Common myeloid progenitor, CD34-positive (primary cell): Measurements from ENCODE around the gene MIA2.
"Not testable (repeated sequence)": the region's sequence is repeated elsewhere in the genome, so short reads cannot be mapped to it uniquely, and the experiment has no call there.

Experiments
- CTCF ChIA-PET: fragments of 350-600 bp; sonication (Branson Sonifier 250); formaldehyde crosslinking; loops from one replicate; lab custom pipeline; 2021; ENCODE audit warnings: antibody characterized with exemption; lab: Charles Lee
- POLR2A ChIA-PET: fragments of 350-600 bp; sonication (Branson Sonifier 250); formaldehyde crosslinking; loops from one replicate; lab custom pipeline; 2021; ENCODE audit warnings: antibody characterized with exemption; lab: Charles Lee
- DNase-seq, 3 donors: peaks; one replicate each; pipeline versions ENCODE4 v3.0.0 to v3.0.0-alpha.2; 2013
- H3K27ac ChIP-seq, 2 experiments: 1 replicate in 1 of 2; 2 replicates in 1 of 2; pipeline ENCODE4 v1.7.0; 2013; ENCODE audit warnings: inconsistent platforms in 2 of 2, low read length in 2 of 2, mild to moderate bottlenecking in 2 of 2, low read depth in 1 of 2, moderate library complexity in 1 of 2; ENCODE audit not compliant: severe bottlenecking in 2 of 2, insufficient read depth in 1 of 2, poor library complexity in 1 of 2
- H3K27me3 ChIP-seq, 5 experiments: replicated peaks in 2 of 5; 1 replicate in 3 of 5; 2 replicates in 2 of 5; pipeline versions ENCODE4 v1.6.1 to v1.7.0; 2013; ENCODE audit warnings: low read length in 4 of 5, mild to moderate bottlenecking in 2 of 5, moderate library complexity in 2 of 5, inconsistent platforms in 1 of 5; ENCODE audit not compliant: insufficient read depth in 5 of 5, control insufficient read depth in 4 of 5
- H3K36me3 ChIP-seq, 4 experiments: 1 replicate in 2 of 4; 2 replicates in 2 of 4; pipeline versions ENCODE4 v1.6.1 to v1.7.0; 2013; ENCODE audit warnings: low read length in 3 of 4, control low read depth in 1 of 4, mild to moderate bottlenecking in 1 of 4; ENCODE audit not compliant: control insufficient read depth in 4 of 4, insufficient read depth in 4 of 4
- H3K4me1 ChIP-seq, 4 experiments: 1 replicate in 3 of 4; 2 replicates in 1 of 4; pipeline versions ENCODE4 v1.6.1 to v1.7.1; 2013; ENCODE audit warnings: low read length in 3 of 4, mild to moderate bottlenecking in 3 of 4, control low read depth in 1 of 4, inconsistent platforms in 1 of 4, moderate library complexity in 1 of 4; ENCODE audit not compliant: control insufficient read depth in 4 of 4, insufficient read depth in 4 of 4; ENCODE audit errors: control extremely low read depth in 1 of 4
- H3K4me3 ChIP-seq, 7 experiments: 1 replicate in 4 of 7; 2 replicates in 3 of 7; pipeline versions ENCODE4 v1.5.1 to v1.7.0; 2013; ENCODE audit warnings: mild to moderate bottlenecking in 7 of 7, low read length in 6 of 7, moderate library complexity in 6 of 7, inconsistent platforms in 2 of 7, low read depth in 2 of 7, control low read depth in 1 of 7; ENCODE audit not compliant: insufficient read depth in 4 of 7, control insufficient read depth in 1 of 7; ENCODE audit errors: extremely low read depth in 1 of 7
- H3K9me3 ChIP-seq, 5 experiments: 1 replicate in 4 of 5; 2 replicates in 1 of 5; pipeline versions ENCODE4 v1.6.1 to v1.7.1; 2013; ENCODE audit warnings: low read length in 4 of 5, mild to moderate bottlenecking in 2 of 5, inconsistent platforms in 1 of 5, low read depth in 1 of 5, moderate library complexity in 1 of 5; ENCODE audit not compliant: control insufficient read depth in 4 of 5, insufficient read depth in 2 of 5; ENCODE audit errors: control extremely low read depth in 1 of 5
- WGBS: methylation state at CpG from one replicate; pipeline ENCODE4 v1.1.5; 2013; ENCODE audit not compliant: insufficient coverage; 5-methylcytosine and 5-hydroxymethylcytosine counted together

Gene MIA2

DNA sequence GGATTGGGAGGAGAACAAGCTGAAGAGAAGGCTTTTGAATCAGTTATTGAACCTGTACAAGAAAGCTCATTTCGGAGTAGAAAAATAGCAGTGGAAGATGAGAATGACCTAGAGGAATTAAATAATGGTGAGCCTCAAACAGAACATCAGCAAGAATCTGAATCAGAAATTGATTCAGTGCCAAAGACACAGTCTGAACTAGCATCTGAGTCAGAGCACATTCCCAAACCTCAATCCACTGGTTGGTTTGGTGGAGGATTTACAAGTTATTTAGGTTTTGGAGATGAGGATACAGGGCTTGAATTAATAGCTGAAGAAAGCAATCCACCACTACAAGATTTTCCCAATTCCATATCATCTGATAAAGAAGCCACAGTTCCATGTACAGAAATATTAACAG, 13.5 kb downstream of the MIA2 start:
- no peak overlapping the region for H3K27ac ChIP-seq
- no peak overlapping the region for H3K4me3 ChIP-seq
- no peaks in the 10 kb centered on the region for H3K27me3 ChIP-seq
- H3K9me3 ChIP-seq, result no peaks in the 10 kb centered on the region
- ChIA-PET POLR2A (no interaction called here), CTCF (no interaction called here)
- 100% methylated on average over 1 of the region's 1 CpG for WGBS
- H3K4me1 ChIP-seq, result no peaks in the 10 kb centered on the region
- no peak for DNase-seq
- H3K36me3 ChIP-seq, result no peaks in the 10 kb centered on the region

DNA sequence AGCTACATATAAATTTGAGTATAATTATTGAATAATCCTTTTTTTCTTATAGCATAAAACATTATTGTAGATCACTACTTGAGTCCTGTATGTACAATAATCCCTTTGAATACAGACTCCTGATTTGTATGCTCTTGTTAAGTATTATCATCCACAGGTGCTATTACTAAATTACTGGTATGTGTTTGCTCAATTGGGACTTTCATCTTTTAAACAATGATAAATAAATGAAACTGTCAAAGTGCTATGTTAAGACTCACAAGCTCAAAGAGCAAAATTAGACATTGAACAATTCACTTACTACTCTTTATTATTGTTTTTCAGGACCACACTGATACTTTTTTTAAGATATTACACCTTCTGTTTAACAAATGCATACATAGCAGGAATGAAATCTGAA, 17.8 kb downstream of the MIA2 start:
- no peak overlapping the region for H3K4me3 ChIP-seq
- no peak for DNase-seq
- no peaks in the 10 kb centered on the region for H3K36me3 ChIP-seq
- H3K27ac ChIP-seq, result no peak overlapping the region
- peaks cover 0 to 2% (median 0%) of the 10 kb centered on the region in 5 experiments for H3K9me3 ChIP-seq
- no peaks in the 10 kb centered on the region for H3K4me1 ChIP-seq
- no peaks in the 10 kb centered on the region for H3K27me3 ChIP-seq
- CTCF ChIA-PET, result no interaction called here
- POLR2A ChIA-PET, result no interaction called here

DNA sequence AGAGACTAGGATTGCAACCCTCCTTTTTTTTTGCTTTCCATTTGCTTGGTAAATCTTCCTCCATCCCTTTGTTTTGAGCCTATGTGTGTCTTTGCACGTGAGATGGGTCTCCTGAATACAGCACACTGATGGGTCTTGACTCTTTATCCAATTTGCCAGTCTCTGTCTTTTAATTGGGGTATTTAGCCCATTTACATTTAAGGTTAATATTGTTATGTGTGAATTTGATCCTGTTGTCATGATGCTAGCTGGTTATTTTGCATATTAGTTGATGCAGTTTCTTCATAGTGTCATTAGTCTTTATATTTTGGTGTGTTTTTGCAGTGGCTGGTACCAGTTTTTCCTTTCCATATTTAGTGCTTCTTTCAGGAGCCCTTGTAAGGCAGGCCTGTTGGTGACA, 23.7 kb downstream of the MIA2 start:
- H3K9me3 ChIP-seq, POLR2A ChIA-PET, H3K4me1 ChIP-seq, H3K36me3 ChIP-seq, DNase-seq, H3K27ac ChIP-seq, H3K4me3 ChIP-seq, H3K27me3 ChIP-seq: not testable (repeated sequence)
- WGBS, result no CpG with 5 or more reads among the region's 1 CpG
- CTCF ChIA-PET, result interaction anchor here (1.8 kb wide), 1 partner anchor 10 kb away, joined by 5 read pairs; no protein-coding TSS in a partner anchor

DNA sequence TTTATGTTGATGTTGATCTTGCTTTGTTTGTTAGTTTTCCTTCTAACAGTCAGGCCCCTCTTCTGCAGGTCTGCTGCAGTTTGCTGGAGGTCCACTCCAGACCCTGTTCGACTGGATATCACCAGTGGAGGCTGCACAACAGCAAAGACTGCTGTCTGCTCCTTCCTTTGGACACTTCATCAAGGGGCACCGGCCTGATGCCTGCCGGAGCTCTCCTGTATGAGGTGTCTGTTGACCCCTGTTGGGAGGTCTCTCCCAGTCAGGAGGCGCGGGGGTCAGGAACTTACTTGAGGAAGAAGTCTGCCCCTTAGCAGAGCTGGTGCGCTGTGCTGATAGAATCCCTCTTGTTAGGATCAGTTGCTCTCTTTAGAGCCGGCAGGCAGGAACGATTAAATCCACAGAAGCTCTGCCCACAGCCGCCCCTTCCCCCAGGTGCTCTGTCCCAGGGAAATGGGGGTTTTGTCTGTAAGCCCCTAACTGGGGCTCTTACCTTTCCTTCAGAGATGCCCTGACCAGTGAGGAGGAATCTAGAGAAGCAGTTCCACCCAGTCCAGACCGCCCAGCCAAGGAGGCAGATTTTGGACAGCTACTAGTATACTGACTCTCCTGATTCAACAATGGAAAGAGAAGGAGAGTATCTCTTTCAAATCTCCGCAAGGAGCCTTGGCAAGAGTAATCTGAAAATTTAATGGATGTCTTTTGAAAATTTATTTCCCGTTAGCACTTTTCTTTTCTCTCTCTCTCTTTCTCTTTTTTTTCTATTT, 25.2 kb downstream of the MIA2 start:
- DNase-seq, result no peak
- H3K27ac ChIP-seq, result no peak overlapping the region
- no peaks in the 10 kb centered on the region for H3K4me1 ChIP-seq
- no peaks in the 10 kb centered on the region for H3K36me3 ChIP-seq
- CTCF ChIA-PET, result no interaction called here
- H3K4me3 ChIP-seq, result no peak overlapping the region
- peaks cover 0 to 2% (median 0%) of the 10 kb centered on the region in 5 experiments for H3K9me3 ChIP-seq
- POLR2A ChIA-PET, result no interaction called here
- 92% methylated on average over 10 of the region's 12 CpGs for WGBS
- no peaks in the 10 kb centered on the region for H3K27me3 ChIP-seq

DNA sequence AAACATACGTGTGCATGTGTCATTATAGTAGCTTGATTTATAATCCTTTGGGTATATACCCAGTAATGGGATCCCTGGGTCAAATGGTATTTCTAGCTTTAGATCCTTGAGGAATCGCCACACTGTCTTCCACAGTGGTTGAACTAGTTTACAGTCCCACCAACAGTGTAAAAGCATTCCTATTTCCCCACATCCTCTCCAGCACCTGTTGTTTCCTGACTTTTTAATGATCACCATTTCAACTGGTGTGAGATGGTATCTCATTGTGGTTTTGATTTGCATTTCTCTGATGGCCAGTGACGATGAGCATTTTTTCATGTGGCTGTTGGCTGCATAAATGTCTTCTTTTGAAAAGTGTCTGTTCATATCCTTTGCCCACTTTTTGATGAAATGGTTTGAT, 26.4 kb downstream of the MIA2 start:
- DNase-seq, H3K27me3 ChIP-seq, H3K36me3 ChIP-seq, H3K4me1 ChIP-seq, H3K27ac ChIP-seq, CTCF ChIA-PET, H3K9me3 ChIP-seq, H3K4me3 ChIP-seq: not testable (repeated sequence)
- POLR2A ChIA-PET, result interaction anchor here (0.6 kb wide), 1 partner anchor 10 kb away, joined by 3 read pairs; no protein-coding TSS in a partner anchor
- WGBS, result no CpG with 5 or more reads among the region's 3 CpGs

DNA sequence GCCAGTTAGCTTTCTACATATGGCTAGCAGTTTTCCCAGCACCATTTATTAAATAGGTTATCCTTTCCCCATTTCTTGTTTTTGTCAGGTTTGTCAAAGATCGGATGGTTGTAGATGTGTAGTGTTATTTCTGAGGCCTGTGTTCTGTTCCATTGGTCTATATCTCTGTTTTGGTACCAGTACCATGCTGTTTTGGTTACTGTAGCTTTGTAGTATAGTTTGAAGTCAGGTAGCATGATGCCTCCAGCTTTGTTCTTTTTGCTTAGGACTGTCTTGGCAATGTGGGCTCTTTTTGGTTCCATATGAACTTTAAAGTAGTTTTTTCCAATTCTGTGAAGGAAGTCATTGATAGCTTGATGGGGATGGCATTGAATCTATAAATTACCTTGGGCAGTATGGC, 28.5 kb downstream of the MIA2 start:
- H3K27me3 ChIP-seq, POLR2A ChIA-PET, H3K27ac ChIP-seq, H3K4me3 ChIP-seq, H3K9me3 ChIP-seq, DNase-seq, H3K36me3 ChIP-seq: not testable (repeated sequence)
- WGBS, result no CpG with 5 or more reads among the region's 1 CpG
- peaks cover 4 to 18% (median 12%) of the 10 kb centered on the region in 4 experiments for H3K4me1 ChIP-seq
- CTCF ChIA-PET, result interaction anchor here (1.7 kb wide), 1 partner anchor 30 kb away, joined by 8 read pairs; no protein-coding TSS in a partner anchor

DNA sequence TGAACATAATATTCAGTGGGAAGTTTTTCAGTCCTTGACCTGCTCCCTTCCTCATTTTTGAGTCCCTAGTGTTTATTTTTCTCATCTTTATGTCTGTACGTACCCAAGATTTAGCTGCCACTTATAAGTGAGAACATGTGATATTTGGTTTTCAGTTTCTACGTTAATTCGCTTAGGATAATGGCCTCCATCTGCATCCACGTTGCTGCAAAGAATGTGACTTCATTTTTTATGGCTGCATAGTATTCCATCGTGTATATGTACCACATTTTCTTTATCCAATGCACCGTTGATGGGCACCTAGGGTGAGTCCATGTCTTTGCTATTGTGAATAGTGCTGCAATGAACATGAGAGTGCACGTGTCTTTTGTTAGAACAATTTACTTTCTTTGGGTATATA, 30.3 kb downstream of the MIA2 start:
- no peaks in the 10 kb centered on the region for H3K27me3 ChIP-seq
- H3K9me3 ChIP-seq, result no peaks in the 10 kb centered on the region
- no peak overlapping the region for H3K27ac ChIP-seq
- H3K4me3 ChIP-seq, result no peak overlapping the region
- H3K4me1 ChIP-seq, result peaks cover 10 to 32% (median 23%) of the 10 kb centered on the region in 4 experiments
- ChIA-PET POLR2A (no interaction called here), CTCF (interaction anchor here (1.7 kb wide), 1 partner anchor 32 kb away, joined by 8 read pairs; no protein-coding TSS in a partner anchor)
- H3K36me3 ChIP-seq, result no peaks in the 10 kb centered on the region
- 92% methylated on average over 2 of the region's 7 CpGs for WGBS
- DNase-seq, result no peak
